ENCODE results near the gene XG.
"Not testable (repeated sequence)": the region's sequence is repeated elsewhere in the genome, so short reads cannot be mapped to it uniquely, and the experiment has no call there.

Gene XG

GRCh38 chrX:2733286-2733685, 18.6 kb upstream of the XG start:
- DNase-seq (ENCODE audit: low read depth): no peak

- DNase-seq (ENCODE audit: low read depth): no peak
These were observed 16.6 kb upstream of the XG start for GRCh38 chrX:2735270-2735669.

GRCh38 chrX:2740672-2741071, 11.2 kb upstream of the XG start:
- DNase-seq (ENCODE audit: low read depth): no peak

GRCh38 chrX:2741386-2741785, 10.5 kb upstream of the XG start:
- DNase-seq (ENCODE audit: low read depth): no peak

GRCh38 chrX:2746250-2746649, 5.6 kb upstream of the XG start:
- DNase-seq (ENCODE audit: low read depth): not testable (repeated sequence)

- no peak for DNase-seq (ENCODE audit: low read depth)
These were observed 3.5 kb upstream of the XG start for GRCh38 chrX:2748171-2748814.

- no peak for DNase-seq (ENCODE audit: low read depth)
These were observed 3.0 kb upstream of the XG start for GRCh38 chrX:2748815-2749188.

- DNase-seq (ENCODE audit: low read depth): peak; percentile 48
These were observed 549 bp upstream of the XG start for GRCh38 chrX:2751291-2751690.

- DNase-seq (ENCODE audit: low read depth): peak; percentile 27
These were observed 601 bp downstream of the XG start for GRCh38 chrX:2752441-2752840.

GRCh38 chrX:2755163-2755715, 3.4 kb downstream of the XG start:
- DNase-seq (ENCODE audit: low read depth): not testable (repeated sequence)

- no peak for DNase-seq (ENCODE audit: low read depth)
These were observed 4.7 kb downstream of the XG start for GRCh38 chrX:2756548-2756947.

GRCh38 chrX:2761246-2761645, 9.4 kb downstream of the XG start:
- no peak for DNase-seq (ENCODE audit: low read depth)

- DNase-seq (ENCODE audit: low read depth): not testable (repeated sequence)
These were observed 10.8 kb downstream of the XG start for GRCh38 chrX:2762671-2763070.

GRCh38 chrX:2764766-2765548, 13.1 kb downstream of the XG start:
- DNase-seq (ENCODE audit: low read depth): not testable (repeated sequence)

- no peak for DNase-seq (ENCODE audit: low read depth)
These were observed 13.7 kb downstream of the XG start for GRCh38 chrX:2765549-2765830.

GRCh38 chrX:2766906-2767305, 15.1 kb downstream of the XG start:
- no peak for DNase-seq (ENCODE audit: low read depth)

GRCh38 chrX:2767631-2768455, 16.0 kb downstream of the XG start:
- peak; percentile 60 for DNase-seq (ENCODE audit: low read depth)

GRCh38 chrX:2769615-2770014, 17.8 kb downstream of the XG start:
- no peak for DNase-seq (ENCODE audit: low read depth)

- not testable (repeated sequence) for DNase-seq (ENCODE audit: low read depth)
These were observed 21.6 kb downstream of the XG start for GRCh38 chrX:2773166-2774055.

GRCh38 chrX:2774057-2774456, 22.2 kb downstream of the XG start:
- no peak for DNase-seq (ENCODE audit: low read depth)

- no peak for DNase-seq (ENCODE audit: low read depth)
These were observed 22.9 kb downstream of the XG start for GRCh38 chrX:2774776-2775175.

Data from fibroblast of gingiva (primary cell).